NCI-H2171 (cell line): ENCODE measurements around the gene KPNB1.
A peak's percentile ranks its signal among the peaks of the same experiment; 100 is the strongest.

ENCODE experiments used
- DNase-seq: peaks from one replicate; lab custom pipeline; 2025; lab: John Stamatoyannopoulos, UW

Gene KPNB1

GRCh38 chr17:47636273-47637030 lies 13.3 kb upstream of the KPNB1 start:
- peak; percentile 77 for DNase-seq

GRCh38 chr17:47638903-47639302 lies 10.8 kb upstream of the KPNB1 start:
- DNase-seq = no peak

GRCh38 chr17:47640076-47640475 lies 9.6 kb upstream of the KPNB1 start:
- no peak for DNase-seq

- DNase-seq = no peak
Observed at GRCh38 chr17:47641202-47641601, 8.5 kb upstream of the KPNB1 start.

GRCh38 chr17:47643116-47643515 lies 6.6 kb upstream of the KPNB1 start:
- no peak for DNase-seq

GRCh38 chr17:47644324-47644723 lies 5.4 kb upstream of the KPNB1 start:
- no peak for DNase-seq

- DNase-seq = no peak
Observed at GRCh38 chr17:47649972-47650524, 329 bp downstream of the KPNB1 start.

GRCh38 chr17:47650525-47651522 lies 1.1 kb downstream of the KPNB1 start:
- peak; percentile 98 for DNase-seq

- DNase-seq = no peak
Observed at GRCh38 chr17:47651704-47652103, 2.0 kb downstream of the KPNB1 start.

GRCh38 chr17:47652570-47652969 lies 2.9 kb downstream of the KPNB1 start:
- no peak for DNase-seq

GRCh38 chr17:47653442-47653841 lies 3.7 kb downstream of the KPNB1 start:
- no peak for DNase-seq

- DNase-seq = no peak
Observed at GRCh38 chr17:47654991-47655390, 5.3 kb downstream of the KPNB1 start.

GRCh38 chr17:47660064-47660492 lies 10.4 kb downstream of the KPNB1 start:
- no peak for DNase-seq

- peak; percentile 28 for DNase-seq
Observed at GRCh38 chr17:47663912-47664623, 14.3 kb downstream of the KPNB1 start.

GRCh38 chr17:47664624-47664941 lies 14.9 kb downstream of the KPNB1 start:
- no peak for DNase-seq

- DNase-seq = no peak
Observed at GRCh38 chr17:47665655-47666054, 15.9 kb downstream of the KPNB1 start.

GRCh38 chr17:47669081-47669480 lies 19.4 kb downstream of the KPNB1 start:
- DNase-seq = no peak

GRCh38 chr17:47670064-47670463 lies 20.3 kb downstream of the KPNB1 start:
- DNase-seq = no peak

GRCh38 chr17:47674499-47674898 lies 24.8 kb downstream of the KPNB1 start:
- DNase-seq = no peak

- no peak for DNase-seq
Observed at GRCh38 chr17:47675380-47676198, 25.9 kb downstream of the KPNB1 start.

GRCh38 chr17:47676199-47676472 lies 26.4 kb downstream of the KPNB1 start:
- no peak for DNase-seq
